Sigmoid colon (tissue), 4 donors: ENCODE results near the gene SLC22A4.

Source experiments
- CTCF ChIP-seq, 4 experiments: fragments of 450-650 bp in 3 of 4; fragments of 200-600 bp in 1 of 4; IDR thresholded peaks; one replicate each; pipeline ENCODE4 v1.5.1; 2016 to 2019; ENCODE audit warnings: antibody characterized with exemption in 4 of 4, mild to moderate bottlenecking in 3 of 4, moderate library complexity in 2 of 4
- POLR2A ChIP-seq, 2 donors: fragments of 450-650 bp; IDR thresholded peaks; one replicate each; pipeline ENCODE4 v1.6.1; 2016; ENCODE audit warnings: antibody characterized with exemption in 2 of 2, mild to moderate bottlenecking in 2 of 2, moderate library complexity in 2 of 2
- POLR2AphosphoS5 ChIP-seq, 4 donors: sonication (generic); formaldehyde crosslinking; IDR thresholded peaks; one replicate each; pipeline ENCODE4 v1.6.1; 2017; ENCODE audit warnings: antibody characterized with exemption in 4 of 4

GRCh38 chr5:132280371-132281240 is 13.6 kb upstream of the SLC22A4 start:
- no peak for TF ChIP-seq CTCF (IDR thresholded peaks at IDR 0.05)
- no peak for TF ChIP-seq POLR2A (IDR thresholded peaks at IDR 0.05)
- TF ChIP-seq POLR2AphosphoS5 (IDR thresholded peaks at IDR 0.05): no peak
